ENCODE measurements around the gene GLT1D1.
A peak's percentile ranks its signal among the peaks of the same experiment; 100 is the strongest.

GLT1D1 gene

GRCh38 chr12:128817111-128818015 is 35.9 kb upstream of the GLT1D1 start:
- H3K27ac Mint-ChIP-seq, result peak overlapping the region; percentile 92
- H3K36me3 Mint-ChIP-seq, result peaks cover 75% of the 10 kb centered on the region
- peak; percentile 84 for ATAC-seq

DNA sequence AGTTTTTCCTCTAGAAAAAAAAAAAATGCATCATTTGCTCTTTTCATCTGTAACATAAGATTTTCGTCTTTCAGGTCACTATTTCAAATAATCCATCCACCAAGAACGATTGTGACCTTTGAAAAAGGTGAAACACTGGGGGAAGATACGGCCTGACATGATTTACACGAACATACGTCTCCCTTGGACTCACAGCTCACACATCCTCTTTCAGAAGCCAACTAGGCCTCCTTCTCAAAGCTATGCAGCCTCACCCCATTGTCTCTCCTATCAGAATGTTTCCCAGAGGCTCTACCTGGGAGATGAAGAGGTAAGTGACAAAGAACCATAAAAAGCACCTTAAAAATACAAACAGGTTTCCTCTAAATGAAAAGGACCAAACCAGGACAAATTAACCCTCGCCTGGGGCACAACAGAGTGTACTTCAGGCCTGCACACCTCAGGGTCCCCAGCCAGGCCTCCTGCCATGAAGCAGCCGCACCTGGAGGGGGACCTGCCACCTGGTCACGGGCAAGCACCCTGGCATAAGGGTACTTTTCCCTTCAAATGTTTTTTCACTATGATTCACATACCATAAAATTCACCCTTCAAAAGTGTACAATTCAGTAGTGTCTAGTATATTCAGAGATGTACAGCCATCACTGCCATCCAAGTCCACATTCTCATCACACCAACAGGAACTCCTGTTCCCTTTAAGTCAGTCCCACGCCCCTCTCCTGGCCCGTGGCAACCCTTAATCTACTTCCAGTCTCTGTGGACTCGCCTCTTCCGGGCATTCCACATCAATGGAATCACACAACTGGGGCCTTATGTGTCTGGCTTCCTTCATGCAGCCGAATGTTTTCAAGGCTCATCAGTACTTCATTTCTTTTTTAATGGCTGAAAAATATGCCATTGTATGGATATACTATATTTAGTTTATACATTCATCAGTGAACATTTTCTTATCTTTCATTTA is 34.9 kb upstream of the GLT1D1 start:
- Mint-ChIP-seq H3K36me3 (peaks cover 72% of the 10 kb centered on the region), H3K4me1 (peaks cover 63% of the 10 kb centered on the region), H3K27ac (peak overlapping the region; percentile 92), H3K9me3 (no peaks in the 10 kb centered on the region), H3K4me3 (peak overlapping the region; percentile 70)
- DNase-seq (ENCODE audit: low spot score in 2 of 2) (no peak), ATAC-seq (no peak)

More at GRCh38 chr12:128817111-128818015, 35.9 kb upstream of the GLT1D1 start:
- peak in 1 of 2 donors; percentile 53 for DNase-seq (ENCODE audit: low spot score in 2 of 2)
- Mint-ChIP-seq H3K9me3 (no peaks in the 10 kb centered on the region), H3K4me3 (peak overlapping the region; percentile 70), H3K4me1 (peaks cover 73% of the 10 kb centered on the region)

- ATAC-seq, result no peak
- Mint-ChIP-seq H3K4me1 (peaks cover 51% of the 10 kb centered on the region), H3K4me3 (peak overlapping the region; percentile 78), H3K9me3 (no peaks in the 10 kb centered on the region), H3K36me3 (peaks cover 60% of the 10 kb centered on the region), H3K27ac (peak overlapping the region; percentile 92)
- no peak for DNase-seq (ENCODE audit: low spot score in 2 of 2)
Measured at GRCh38 chr12:128819293-128820144, 33.8 kb upstream of the GLT1D1 start.

DNA sequence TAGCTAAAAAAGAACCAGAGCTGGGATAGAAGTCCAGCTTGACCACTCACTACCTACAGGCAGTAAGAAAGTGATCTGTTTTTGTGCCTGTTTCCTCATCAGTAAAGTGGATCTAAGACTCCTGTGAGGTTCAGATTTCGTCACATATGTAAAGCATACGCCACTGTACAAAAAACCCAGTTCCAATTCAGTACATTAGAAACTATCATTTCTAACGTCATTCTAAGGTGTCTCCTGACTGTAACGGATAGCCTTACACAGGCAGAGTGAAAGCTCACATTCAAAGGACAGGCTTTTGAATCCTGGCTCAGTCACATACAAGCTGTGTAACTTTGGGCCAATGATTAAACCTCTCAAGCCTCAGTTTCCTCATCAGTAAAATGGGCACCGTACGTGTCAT is 33.0 kb upstream of the GLT1D1 start:
- H3K4me1 Mint-ChIP-seq, result peaks cover 52% of the 10 kb centered on the region
- DNase-seq (ENCODE audit: low spot score in 2 of 2), result no peak
- peak overlapping the region; percentile 87 for H3K27ac Mint-ChIP-seq
- peak overlapping the region; percentile 78 for H3K4me3 Mint-ChIP-seq
- peaks cover 56% of the 10 kb centered on the region for H3K36me3 Mint-ChIP-seq
- ATAC-seq, result no peak
- no peaks in the 10 kb centered on the region for H3K9me3 Mint-ChIP-seq

- Mint-ChIP-seq H3K27ac (peak overlapping the region; percentile 87), H3K4me1 (peaks cover 52% of the 10 kb centered on the region), H3K36me3 (peaks cover 56% of the 10 kb centered on the region), H3K9me3 (no peaks in the 10 kb centered on the region), H3K4me3 (peak overlapping the region; percentile 78)
- peak; percentile 45 for ATAC-seq
- no peak for DNase-seq (ENCODE audit: low spot score in 2 of 2)
Measured at GRCh38 chr12:128820723-128821432, 32.4 kb upstream of the GLT1D1 start.

DNA sequence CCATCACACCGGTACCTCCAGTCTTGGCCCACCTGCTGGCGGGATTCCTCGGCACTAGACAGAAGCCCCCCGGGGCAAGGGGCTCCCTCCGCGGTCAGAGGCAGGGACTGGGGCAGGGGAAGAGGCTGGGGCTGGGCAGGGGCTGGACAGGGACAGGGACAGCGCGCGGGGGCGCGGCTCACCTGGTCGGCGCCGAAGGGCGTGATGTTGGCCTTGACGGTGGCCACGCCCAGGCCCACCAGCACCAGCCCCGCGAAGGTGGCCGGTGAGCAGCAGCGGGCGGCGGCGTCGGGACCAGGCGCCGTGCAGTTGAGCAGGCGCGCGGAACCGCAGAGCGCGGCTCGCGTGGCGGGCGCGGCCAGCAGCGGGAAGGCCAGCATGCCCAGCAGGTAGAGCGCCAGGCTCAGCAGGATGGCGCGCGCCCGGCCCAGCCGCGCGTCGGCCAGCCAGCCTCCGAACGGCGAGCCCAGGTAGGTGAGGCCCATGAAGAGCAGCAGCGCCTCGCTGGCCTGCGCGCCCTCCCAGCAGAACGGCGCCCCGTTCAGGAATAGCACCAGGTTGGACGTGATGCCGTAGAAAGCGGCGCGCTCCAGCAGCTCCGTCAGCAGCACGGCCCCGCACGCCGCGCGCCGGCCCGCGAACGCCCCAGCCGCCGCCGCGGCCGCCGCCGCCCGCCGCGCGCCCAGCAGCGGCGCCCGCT is 29.9 kb upstream of the GLT1D1 start:
- peak overlapping the region; percentile 78 for H3K4me3 Mint-ChIP-seq
- H3K36me3 Mint-ChIP-seq, result peaks cover 44% of the 10 kb centered on the region
- H3K27ac Mint-ChIP-seq, result peak overlapping the region; percentile 87
- DNase-seq (ENCODE audit: low spot score in 2 of 2) (peak; percentile 27 to 61), ATAC-seq (peak; percentile 66)
- H3K4me1 Mint-ChIP-seq, result peaks cover 36% of the 10 kb centered on the region
- no peaks in the 10 kb centered on the region for H3K9me3 Mint-ChIP-seq

GRCh38 chr12:128823916-128824839 is 29.1 kb upstream of the GLT1D1 start, which contains the start of gene SLC15A4:
Gene SLC15A4, minus strand, starts transcription at chr12:128823958. Its CDS starts 15 bp downstream, at chr12:128823943.
- peak within 1 kb of the TSS; percentile 87 for H3K27ac Mint-ChIP-seq
- peak; percentile 88 to 95 for DNase-seq (ENCODE audit: low spot score in 2 of 2)
- peak within 1 kb of the TSS; percentile 78 for H3K4me3 Mint-ChIP-seq

DNA sequence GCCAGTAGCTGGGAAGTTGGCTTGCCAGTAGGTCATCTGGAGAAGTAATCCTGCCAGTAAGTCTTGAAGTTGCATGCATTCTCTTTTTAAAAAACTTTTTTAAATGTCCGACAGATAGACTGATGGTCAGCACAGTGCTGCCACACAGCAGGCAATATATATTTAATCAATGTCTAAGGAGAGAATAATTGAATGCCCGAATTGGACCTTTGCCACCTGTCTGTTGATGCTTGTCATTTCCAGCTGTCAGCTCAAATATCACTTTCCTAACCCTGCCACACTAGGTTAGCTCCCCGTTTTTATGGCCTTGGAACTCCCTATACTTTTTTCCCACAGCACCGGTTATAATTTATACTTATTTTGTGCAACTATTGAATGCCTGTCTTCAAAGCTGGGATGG is 27.4 kb upstream of the GLT1D1 start:
- Mint-ChIP-seq H3K4me1 (peaks cover 36% of the 10 kb centered on the region), H3K4me3 (no peak overlapping the region), H3K27ac (no peak overlapping the region), H3K36me3 (peaks cover 22% of the 10 kb centered on the region), H3K9me3 (no peaks in the 10 kb centered on the region)
- DNase-seq (ENCODE audit: low spot score in 2 of 2), result no peak
- ATAC-seq, result no peak

More at GRCh38 chr12:128823916-128824839, 29.1 kb upstream of the GLT1D1 start, which contains the start of gene SLC15A4:
- Mint-ChIP-seq H3K9me3 (no peaks in the 10 kb centered on the region), H3K4me1 (peaks cover 31% of the 10 kb centered on the region), H3K36me3 (peaks cover 36% of the 10 kb centered on the region)
- peak; percentile 96 for ATAC-seq

DNA sequence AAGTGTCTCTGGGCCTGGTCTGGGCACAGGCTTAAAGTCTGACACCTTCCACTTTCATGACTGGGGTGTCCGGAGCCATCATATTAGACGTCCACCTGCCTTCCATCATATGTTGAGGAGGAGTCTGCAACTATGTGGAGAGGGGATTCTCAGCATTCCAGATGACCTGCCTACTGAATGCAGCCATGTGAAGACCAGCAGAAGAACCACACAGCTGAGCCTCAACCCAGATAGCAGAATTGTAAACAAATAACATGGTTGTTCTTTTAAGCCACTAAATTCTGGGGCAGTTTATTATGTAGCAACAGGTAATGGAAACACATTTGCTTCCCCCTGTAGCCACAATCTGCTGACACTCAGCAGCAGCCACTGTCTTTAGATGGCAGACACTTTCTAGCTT is 25.6 kb upstream of the GLT1D1 start:
- Mint-ChIP-seq H3K36me3 (peaks cover 6% of the 10 kb centered on the region), H3K4me3 (no peak overlapping the region), H3K4me1 (peaks cover 22% of the 10 kb centered on the region), H3K27ac (no peak overlapping the region), H3K9me3 (no peaks in the 10 kb centered on the region)
- no peak for DNase-seq (ENCODE audit: low spot score in 2 of 2)
- no peak for ATAC-seq

- H3K4me1 Mint-ChIP-seq, result peaks cover 19% of the 10 kb centered on the region
- peak; percentile 97 for ATAC-seq
- peak in 1 of 2 donors; percentile 62 for DNase-seq (ENCODE audit: low spot score in 2 of 2)
- H3K9me3 Mint-ChIP-seq, result no peaks in the 10 kb centered on the region
- peak overlapping the region; percentile 48 for H3K4me3 Mint-ChIP-seq
- no peaks in the 10 kb centered on the region for H3K36me3 Mint-ChIP-seq
- peak overlapping the region; percentile 79 for H3K27ac Mint-ChIP-seq
Measured at GRCh38 chr12:128829861-128830504, 23.3 kb upstream of the GLT1D1 start.

DNA sequence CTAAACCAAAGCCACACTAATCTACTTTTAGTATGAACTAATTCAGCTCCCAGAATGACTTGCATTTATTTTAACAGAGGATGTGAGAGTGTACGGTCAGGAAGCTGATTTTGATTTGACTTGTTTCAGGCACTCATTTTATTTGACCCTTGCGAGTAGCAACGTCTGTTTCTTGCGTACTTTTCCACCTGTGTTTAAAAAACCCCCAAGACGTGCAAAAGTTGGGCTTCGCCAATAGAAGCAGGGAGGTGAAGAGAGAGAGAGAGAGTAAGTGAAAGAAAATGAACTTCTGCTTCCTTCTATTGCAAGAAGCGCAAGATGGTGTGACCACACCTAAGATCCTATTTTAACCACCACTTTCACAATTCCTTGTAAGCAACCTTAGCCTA is 22.8 kb upstream of the GLT1D1 start:
- no peaks in the 10 kb centered on the region for H3K9me3 Mint-ChIP-seq
- DNase-seq (ENCODE audit: low spot score in 2 of 2) (no peak), ATAC-seq (peak; percentile 63)
- peak overlapping the region; percentile 79 for H3K27ac Mint-ChIP-seq
- peaks cover 16% of the 10 kb centered on the region for H3K4me1 Mint-ChIP-seq
- no peaks in the 10 kb centered on the region for H3K36me3 Mint-ChIP-seq
- peak overlapping the region; percentile 48 for H3K4me3 Mint-ChIP-seq

GRCh38 chr12:128833418-128833817 is 19.9 kb upstream of the GLT1D1 start:
- Mint-ChIP-seq H3K36me3 (no peaks in the 10 kb centered on the region), H3K27ac (no peak overlapping the region), H3K4me3 (no peak overlapping the region), H3K4me1 (peaks cover 16% of the 10 kb centered on the region), H3K9me3 (no peaks in the 10 kb centered on the region)
- ATAC-seq, result no peak
- no peak for DNase-seq (ENCODE audit: low spot score in 2 of 2)
